CD4-positive, alpha-beta T cell treated with Interleukin-17A for 4 hours (primary cell): ENCODE results near the gene NT5DC4.

Experiments used
- DNase-seq: peaks from one replicate; pipeline ENCODE4 v3.0.0-alpha.2; 2020; ENCODE audit warnings: mixed read lengths

The NT5DC4 gene

GRCh38 chr2:112757265-112757664, 36.4 kb downstream of the NT5DC4 start:
- DNase-seq: no peak

DNA sequence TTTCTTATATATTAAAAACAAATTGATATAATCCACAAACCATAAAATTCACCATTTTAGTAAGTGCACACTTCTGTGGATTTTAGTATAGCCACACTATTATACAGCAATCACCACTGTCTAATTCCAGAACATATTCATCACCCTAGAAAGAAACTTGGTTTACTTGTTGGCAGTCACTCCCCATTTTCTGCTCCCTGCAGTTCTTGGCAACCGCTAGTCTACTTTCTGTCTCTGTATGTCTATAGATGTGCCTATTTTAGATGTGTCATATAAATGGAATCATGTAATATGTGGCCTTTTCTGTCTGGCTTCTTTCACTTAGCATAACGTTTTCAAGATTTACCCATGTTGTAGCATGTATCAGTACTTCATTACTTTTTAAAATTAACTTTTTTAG, 37.9 kb downstream of the NT5DC4 start:
- DNase-seq: no peak

GRCh38 chr2:112760149-112760548, 39.3 kb downstream of the NT5DC4 start:
- DNase-seq: no peak

- no peak for DNase-seq
These were observed 41.5 kb downstream of the NT5DC4 start for GRCh38 chr2:112762276-112762675.

GRCh38 chr2:112764071-112765044, 43.5 kb downstream of the NT5DC4 start, which contains the start of gene CKAP2L:
CKAP2L (minus strand) TSS chr2:112764609; CDS start chr2:112764598, 11 bp downstream.
- DNase-seq: peak; percentile 96

DNA sequence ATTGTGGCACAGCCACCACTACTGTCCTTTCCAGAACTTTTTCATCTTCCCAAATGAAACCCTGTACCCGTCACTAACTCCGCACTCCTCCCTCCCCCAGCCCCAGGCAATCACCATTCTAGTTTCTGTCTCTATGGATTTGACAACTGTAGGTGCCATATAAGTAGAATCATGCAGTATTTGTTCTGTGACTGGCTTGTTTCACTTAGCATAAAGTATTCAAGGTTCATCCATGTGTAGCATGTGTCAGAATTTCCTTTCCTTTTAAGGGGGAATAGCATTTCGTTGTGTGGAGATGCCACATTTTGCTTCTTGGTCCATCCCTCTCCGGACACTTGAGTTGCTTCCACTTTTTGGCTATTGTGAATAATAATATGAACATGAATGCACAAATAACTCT, 44.4 kb downstream of the NT5DC4 start:
- no peak for DNase-seq

DNA sequence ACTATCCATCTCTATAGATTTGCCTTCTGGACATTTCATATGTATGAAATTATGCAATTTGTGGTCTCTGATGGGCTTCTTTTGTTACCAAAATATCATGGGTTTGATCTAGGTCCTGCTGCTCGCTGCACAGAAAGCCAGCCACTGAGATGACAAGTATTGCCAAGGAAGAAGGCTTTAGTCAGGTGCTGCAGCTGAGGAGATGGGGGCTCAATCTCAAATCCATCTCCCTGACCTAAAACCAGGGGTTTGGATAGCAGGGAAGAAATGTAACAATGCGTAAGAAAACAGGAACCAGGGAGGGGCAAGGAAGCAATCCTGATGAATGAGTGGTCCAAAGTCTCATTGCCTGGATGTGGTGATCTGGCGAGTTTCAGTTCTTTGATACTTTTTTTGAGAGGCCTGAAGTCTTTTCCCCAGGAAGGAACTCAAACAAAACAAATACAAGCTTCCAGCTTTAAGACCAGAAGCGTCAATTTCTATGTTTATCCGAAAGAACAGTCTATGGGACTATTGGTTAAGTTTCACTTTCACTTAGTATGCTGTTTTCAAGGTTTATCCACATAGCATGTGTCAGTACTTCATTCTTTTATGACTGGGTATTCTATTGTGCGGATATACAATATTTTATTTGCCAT, 47.0 kb downstream of the NT5DC4 start:
- no peak for DNase-seq

- DNase-seq: no peak
These were observed 47.6 kb downstream of the NT5DC4 start for GRCh38 chr2:112768432-112768831.

DNA sequence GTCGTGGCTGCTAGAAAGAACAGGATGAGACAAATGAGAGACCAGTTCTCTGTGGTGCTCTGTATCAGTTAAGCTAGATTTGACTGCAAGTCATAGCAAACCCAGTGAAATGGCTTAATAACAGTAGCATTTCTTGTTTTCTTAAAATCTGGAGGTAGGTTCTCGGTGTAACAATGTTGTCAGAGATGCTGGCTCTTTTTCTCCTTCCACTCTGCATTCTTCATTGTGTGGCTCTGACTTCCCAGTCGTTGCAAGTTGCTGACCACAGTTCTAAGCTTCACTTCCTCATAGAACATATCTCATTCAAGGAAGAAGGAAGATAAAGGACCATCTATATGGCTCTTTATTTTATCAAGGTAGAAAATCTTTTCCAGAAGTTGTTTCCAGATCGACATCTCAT, 51.5 kb downstream of the NT5DC4 start:
- no peak for DNase-seq

- DNase-seq: no peak
These were observed 52.2 kb downstream of the NT5DC4 start for GRCh38 chr2:112772911-112773475.

GRCh38 chr2:112773556-112773955, 52.7 kb downstream of the NT5DC4 start:
- DNase-seq: no peak

- DNase-seq: no peak
These were observed 53.9 kb downstream of the NT5DC4 start for GRCh38 chr2:112774536-112775285.

- DNase-seq: no peak
These were observed 55.3 kb downstream of the NT5DC4 start for GRCh38 chr2:112776113-112776512.

GRCh38 chr2:112777036-112777435, 56.2 kb downstream of the NT5DC4 start:
- DNase-seq: no peak

- DNase-seq: no peak
These were observed 58.8 kb downstream of the NT5DC4 start for GRCh38 chr2:112779598-112779997.

- DNase-seq: no peak
These were observed 61.5 kb downstream of the NT5DC4 start for GRCh38 chr2:112782234-112782799.

DNA sequence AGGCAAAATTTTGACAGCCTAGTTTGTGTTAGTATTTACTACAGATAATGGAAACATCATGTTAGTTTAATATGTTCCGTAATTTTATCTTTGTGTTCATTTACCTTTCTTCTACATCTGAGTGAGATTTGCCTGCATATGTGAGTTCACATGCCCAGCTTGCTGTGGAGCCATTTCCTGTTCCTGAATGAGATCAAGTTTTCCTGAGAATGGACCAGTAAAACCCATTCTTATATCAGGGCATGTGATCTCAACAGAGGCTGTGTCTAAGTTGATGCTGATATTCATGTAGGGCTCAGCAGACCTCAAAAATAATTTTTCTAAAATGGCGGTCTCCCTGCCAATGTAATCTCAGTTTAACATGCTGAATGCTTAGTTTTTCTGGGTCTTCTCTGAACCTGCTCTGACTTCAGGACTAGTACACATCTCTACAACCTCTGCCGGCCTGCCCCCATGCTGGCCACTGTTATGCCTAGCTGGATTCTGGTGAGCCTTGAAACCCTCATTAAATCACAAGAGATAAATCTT, 62.4 kb downstream of the NT5DC4 start:
- no peak for DNase-seq

DNA sequence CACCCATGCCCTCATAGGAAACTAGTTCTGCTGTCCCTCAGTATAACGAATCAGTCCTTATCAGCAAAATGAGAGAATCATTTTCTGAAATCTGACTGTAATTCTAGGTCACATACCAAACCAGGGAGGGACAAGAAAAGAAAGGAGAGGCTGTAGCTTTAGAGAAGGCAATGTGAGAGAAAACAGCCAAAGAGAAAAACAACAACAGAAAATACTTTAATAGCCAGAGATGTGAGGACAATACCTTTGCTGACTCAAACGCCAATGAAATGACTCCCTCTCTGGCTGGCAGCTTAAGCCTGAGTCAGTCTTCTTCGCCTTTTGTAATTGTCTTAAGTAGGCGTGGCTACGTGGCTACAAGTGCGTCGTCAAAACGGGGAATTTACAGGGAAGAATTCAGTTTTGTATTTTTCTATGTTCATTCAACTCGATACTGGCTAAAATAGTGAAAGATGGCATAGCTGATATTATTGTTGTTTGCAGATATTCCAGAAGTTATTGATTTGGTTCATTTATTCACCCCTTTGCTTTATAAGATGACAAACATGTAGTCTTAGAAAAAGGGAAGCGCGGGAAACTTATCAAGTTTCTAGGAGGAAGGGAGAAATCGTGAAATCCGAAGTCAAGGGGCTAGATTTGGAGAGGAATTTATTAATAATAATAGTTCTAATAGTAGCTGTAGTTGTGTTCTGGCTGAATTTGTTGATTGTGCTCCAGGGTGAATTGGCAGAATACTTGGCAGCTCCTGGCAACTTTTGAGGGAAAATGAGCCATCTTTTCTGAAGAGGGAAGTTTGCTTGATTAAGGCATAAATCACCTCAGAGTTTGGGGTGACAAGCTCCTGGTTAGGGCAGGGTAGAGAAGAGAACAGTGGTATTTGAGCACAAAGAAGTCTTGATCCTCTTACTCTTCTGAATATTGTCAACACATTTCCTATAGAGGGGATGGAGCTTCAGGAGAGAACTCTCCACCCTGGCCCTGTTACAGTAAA, 63.7 kb downstream of the NT5DC4 start, which contains the start of gene IL1A:
Gene IL1A, minus strand, starts transcription at position 295 of the 991 bp plus-strand sequence. CDS start 723 bp downstream, outside the sequence.
- no peak for DNase-seq

- DNase-seq: no peak
These were observed 66.5 kb downstream of the NT5DC4 start for GRCh38 chr2:112787294-112787693.

DNA sequence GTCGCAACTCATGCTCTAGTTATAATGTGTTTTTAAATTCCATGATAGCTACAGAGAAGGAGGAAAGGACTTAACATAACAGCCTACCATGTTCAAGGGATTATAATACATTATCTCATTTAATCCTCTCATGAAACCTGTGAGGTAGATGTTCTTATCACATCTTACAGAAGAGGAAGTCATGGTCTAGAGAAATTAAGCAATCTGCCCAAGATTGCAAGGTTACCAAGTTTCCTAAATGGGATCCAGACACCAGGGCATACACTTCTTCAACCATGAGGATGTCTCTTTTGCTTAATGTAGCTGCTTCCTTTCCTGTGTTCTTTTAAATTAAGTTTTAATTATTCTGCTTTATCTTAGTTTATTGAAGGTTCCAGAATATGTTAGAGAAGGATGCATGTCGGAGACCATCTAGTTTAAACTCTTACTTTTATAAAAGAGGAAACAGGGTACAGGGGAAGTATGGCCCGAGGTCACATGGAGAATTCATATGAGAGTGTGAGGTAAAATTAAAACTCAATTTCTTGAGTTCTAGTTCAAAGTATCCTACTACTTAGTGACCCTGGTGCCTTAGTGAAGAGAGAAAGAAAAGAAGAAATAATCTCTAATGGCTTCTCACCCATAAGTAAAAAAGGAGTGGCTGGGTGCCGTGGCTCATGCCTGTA, 67.0 kb downstream of the NT5DC4 start:
- DNase-seq: no peak
